ENCODE measurements around the gene AAK1.

AAK1 gene

DNA sequence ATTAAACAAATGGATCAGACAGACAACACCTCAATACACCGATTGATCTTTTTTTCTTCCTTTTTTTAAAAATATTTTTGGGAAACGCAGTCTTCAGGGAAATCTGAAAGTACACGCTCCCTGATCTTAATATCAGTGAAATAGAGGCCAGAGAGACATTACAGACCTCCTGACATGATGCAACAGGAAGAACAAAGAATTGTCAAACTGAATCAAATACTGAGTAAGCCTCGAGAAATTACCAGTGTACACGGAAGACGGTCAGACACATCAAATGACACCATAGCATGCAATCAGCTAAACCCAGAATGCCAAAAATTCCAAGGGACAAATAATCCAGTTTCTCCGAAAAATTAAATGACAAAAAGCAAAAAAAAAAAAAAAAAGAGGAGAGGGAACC lies 126.1 kb downstream of the AAK1 start:
- ATAC-seq, result no peak
- Mint-ChIP-seq H3K9me3 (no peaks in the 10 kb centered on the region), H3K4me1 (no peaks in the 10 kb centered on the region), H3K27ac (no peak overlapping the region), H3K27me3 (no peaks in the 10 kb centered on the region), H3K36me3 (ENCODE audit: low read depth) (peaks cover 43% of the 10 kb centered on the region), H3K4me3 (no peak overlapping the region)
- DNase-seq, result no peak

DNA sequence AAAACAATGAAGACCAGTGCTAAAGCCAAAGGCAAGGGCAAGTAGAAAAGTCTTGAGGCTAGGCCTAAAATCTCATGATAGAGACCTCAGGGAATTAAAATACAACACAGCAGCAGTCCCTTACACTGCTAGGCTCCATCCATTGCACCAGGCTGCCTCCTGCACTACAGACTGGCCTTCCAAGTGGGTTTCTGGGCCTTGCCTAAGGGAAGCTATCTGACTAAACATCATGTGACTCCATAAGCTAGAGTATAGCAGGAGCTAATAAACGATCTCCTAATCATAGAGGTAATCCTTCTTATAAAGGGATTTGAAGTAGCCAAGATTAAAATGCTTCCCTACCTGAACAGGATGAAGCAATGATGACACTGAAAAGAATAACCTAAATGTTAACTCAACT lies 128.7 kb downstream of the AAK1 start:
- H3K4me3 Mint-ChIP-seq, result no peak overlapping the region
- peaks cover 2% of the 10 kb centered on the region for H3K4me1 Mint-ChIP-seq
- no peak for ATAC-seq
- H3K27ac Mint-ChIP-seq, result peak overlapping the region; percentile 21
- DNase-seq, result no peak
- H3K9me3 Mint-ChIP-seq, result no peaks in the 10 kb centered on the region
- no peaks in the 10 kb centered on the region for H3K27me3 Mint-ChIP-seq
- peaks cover 65% of the 10 kb centered on the region for H3K36me3 Mint-ChIP-seq (ENCODE audit: low read depth)

DNA sequence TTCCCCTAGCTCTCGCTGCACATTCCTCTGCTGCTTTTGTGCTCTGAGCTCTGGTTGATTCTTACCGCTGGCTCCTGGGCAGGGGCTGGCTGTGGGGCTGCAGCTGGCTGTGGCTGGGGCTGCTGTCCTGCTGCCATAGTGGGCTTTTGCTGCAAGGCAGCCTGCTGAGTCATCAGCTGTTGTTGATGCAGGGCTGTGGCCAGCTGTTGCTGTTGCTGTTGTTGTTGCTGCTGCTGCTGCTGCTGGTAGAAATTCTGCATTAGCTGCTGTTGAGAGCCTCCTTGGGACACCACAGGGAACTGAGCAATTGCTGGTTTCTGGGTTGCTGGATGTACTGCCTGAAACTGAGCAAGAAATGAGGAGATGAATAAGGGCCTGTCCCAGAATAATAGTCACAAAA lies 129.1 kb downstream of the AAK1 start:
- H3K9me3 Mint-ChIP-seq, result no peaks in the 10 kb centered on the region
- no peaks in the 10 kb centered on the region for H3K27me3 Mint-ChIP-seq
- ATAC-seq (no peak), DNase-seq (no peak)
- no peak overlapping the region for H3K4me3 Mint-ChIP-seq
- peaks cover 68% of the 10 kb centered on the region for H3K36me3 Mint-ChIP-seq (ENCODE audit: low read depth)
- H3K4me1 Mint-ChIP-seq, result peaks cover 2% of the 10 kb centered on the region
- H3K27ac Mint-ChIP-seq, result peak overlapping the region; percentile 21

DNA sequence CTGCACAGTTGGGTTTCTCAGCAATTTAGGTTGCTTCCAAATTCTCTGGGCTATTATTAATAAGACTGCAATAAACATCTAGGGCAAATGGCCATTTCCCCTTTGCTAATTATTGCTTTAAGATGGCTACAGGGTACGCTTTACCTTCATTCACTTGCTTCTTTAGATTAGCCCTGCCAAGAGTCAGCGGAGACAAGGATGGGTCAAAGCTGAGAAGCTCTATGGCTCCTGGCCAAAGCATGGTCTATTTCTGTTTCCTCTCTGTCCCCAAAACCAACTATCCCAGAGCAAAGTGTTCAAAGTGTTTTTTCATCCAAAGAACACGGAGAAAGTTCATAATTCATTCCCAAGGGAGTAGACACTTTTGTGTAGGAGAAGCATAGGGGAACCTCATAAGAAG lies 131.1 kb downstream of the AAK1 start:
- Mint-ChIP-seq H3K36me3 (ENCODE audit: low read depth) (peaks cover 73% of the 10 kb centered on the region), H3K4me1 (peaks cover 22% of the 10 kb centered on the region), H3K9me3 (no peaks in the 10 kb centered on the region), H3K27me3 (no peaks in the 10 kb centered on the region), H3K27ac (no peak overlapping the region), H3K4me3 (no peak overlapping the region)
- no peak for DNase-seq
- ATAC-seq, result no peak

DNA sequence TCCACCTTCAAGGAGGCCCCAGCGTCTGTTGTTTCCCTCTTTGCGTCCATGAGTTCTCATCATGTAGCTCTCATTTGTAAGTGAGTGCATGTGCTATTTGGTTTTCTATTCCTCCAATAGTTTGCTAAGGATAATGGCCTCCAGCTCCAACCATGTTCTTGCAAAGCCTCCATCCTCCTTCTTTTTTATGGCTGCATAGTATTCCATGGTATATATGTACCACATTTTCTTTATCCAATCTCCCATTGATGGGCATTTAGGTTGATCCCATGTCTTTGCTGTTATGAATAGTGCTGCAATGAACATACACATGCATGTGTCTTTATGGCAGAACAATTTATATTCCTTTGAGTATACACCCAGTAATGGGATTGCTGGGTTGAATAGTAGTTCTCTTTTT lies 133.3 kb downstream of the AAK1 start:
- peaks cover 38% of the 10 kb centered on the region for H3K4me1 Mint-ChIP-seq
- H3K36me3 Mint-ChIP-seq (ENCODE audit: low read depth), result peaks cover 79% of the 10 kb centered on the region
- H3K27me3 Mint-ChIP-seq, result no peaks in the 10 kb centered on the region
- no peaks in the 10 kb centered on the region for H3K9me3 Mint-ChIP-seq
- ATAC-seq, result no peak
- no peak overlapping the region for H3K4me3 Mint-ChIP-seq
- no peak for DNase-seq
- H3K27ac Mint-ChIP-seq, result no peak overlapping the region

DNA sequence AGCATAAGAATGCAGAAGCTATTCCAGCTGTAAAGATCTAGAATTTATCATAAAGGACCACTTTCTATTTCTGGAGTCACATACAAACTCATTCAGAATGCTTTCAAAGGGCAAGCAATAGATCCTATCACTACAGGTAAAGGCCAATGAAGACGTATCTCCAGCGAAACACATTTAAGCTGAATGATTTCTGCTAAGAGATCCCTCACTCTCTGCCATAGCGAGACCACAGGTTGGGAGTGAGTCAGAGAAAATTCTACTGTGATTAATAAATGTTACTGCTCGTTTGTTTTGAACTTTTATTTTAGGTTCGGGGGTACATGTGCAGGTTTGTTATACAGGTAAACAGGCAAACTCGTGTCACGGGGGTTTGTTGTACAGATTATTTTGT lies 133.8 kb downstream of the AAK1 start:
- ATAC-seq, result peak; percentile 49
- Mint-ChIP-seq H3K9me3 (no peaks in the 10 kb centered on the region), H3K4me1 (peaks cover 38% of the 10 kb centered on the region), H3K27ac (peak overlapping the region; percentile 15), H3K27me3 (no peaks in the 10 kb centered on the region), H3K36me3 (ENCODE audit: low read depth) (peaks cover 79% of the 10 kb centered on the region), H3K4me3 (no peak overlapping the region)
- no peak for DNase-seq

DNA sequence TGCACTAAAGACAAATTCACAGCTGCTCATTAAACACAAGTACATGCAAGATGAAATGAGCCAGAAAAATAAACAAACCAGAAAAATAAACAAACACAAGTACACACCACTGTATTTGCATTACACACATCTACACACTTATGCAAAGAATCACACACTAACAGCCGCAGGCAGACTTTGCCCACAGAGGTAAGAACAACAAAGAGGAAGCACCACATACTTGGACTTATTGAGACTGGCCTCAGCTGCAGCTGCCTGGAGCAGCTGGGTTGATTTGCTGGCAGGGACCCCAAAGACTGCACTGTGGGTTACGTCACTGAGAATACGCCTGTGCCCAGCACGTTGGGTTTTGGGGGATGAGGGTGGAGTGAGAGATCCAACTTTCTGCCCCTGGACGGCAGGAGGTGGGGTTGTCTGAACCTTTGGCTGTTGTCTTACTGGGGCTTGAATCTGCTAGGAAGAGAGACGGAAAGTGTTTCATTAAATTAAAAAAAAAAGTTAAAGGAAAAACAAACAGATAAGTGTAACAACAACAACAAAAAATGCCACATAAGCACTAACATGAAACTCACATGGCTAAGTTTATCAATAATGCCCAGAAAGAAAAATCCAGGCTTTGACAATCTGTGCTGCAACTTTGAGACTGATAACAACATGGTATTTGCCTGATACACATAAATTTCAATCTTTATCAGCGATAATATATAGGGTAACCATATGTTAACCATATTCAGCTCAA lies 134.4 kb downstream of the AAK1 start:
- ATAC-seq, result no peak
- Mint-ChIP-seq H3K27ac (peak overlapping the region; percentile 92), H3K36me3 (ENCODE audit: low read depth) (peaks cover 77% of the 10 kb centered on the region), H3K4me3 (no peak overlapping the region), H3K27me3 (no peaks in the 10 kb centered on the region), H3K4me1 (peaks cover 38% of the 10 kb centered on the region), H3K9me3 (no peaks in the 10 kb centered on the region)
- DNase-seq, result no peak

DNA sequence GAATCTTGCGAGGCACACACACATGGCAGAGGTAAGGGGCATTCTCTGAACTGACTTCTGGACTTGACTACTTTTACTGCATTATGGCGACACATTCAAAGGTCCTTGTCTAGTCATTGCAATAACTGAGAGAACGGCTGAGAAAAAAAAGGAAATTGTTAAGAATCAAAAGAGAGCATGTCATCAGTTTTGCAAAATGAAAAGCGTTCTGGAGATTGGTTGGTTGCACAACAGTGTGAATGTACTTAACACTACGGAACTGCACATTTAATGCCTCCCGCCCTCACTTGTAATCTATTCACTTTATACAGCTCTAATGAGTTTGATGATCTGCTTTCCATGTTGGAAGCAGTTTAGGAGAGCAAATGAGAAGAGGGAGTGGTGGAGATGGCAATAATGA lies 137.8 kb downstream of the AAK1 start:
- Mint-ChIP-seq H3K4me3 (no peak overlapping the region), H3K27me3 (no peaks in the 10 kb centered on the region), H3K27ac (peak overlapping the region; percentile 40), H3K36me3 (ENCODE audit: low read depth) (peaks cover 52% of the 10 kb centered on the region), H3K9me3 (no peaks in the 10 kb centered on the region), H3K4me1 (peaks cover 47% of the 10 kb centered on the region)
- no peak for ATAC-seq
- DNase-seq, result no peak

DNA sequence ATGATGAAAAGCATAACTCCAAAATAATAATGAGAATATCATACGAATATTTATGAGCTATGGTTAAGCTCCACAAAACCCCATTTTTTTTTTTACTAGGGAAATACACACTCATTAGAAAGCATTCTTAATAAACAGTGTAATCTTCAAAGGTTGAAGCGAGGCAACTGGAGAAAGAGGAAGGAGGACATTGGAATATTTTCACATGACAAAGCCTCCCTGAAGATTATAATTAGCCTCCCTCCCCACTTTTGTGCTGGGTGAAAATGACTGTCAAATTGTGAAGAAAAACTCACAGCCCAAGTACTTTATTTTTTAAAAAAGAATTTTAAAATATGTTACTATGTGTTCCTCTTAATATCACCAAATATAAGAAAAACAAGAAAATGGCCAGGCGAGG lies 142.2 kb downstream of the AAK1 start:
- ATAC-seq, result no peak
- H3K36me3 Mint-ChIP-seq (ENCODE audit: low read depth), result peaks cover 27% of the 10 kb centered on the region
- H3K9me3 Mint-ChIP-seq, result no peaks in the 10 kb centered on the region
- H3K4me3 Mint-ChIP-seq, result no peak overlapping the region
- no peak overlapping the region for H3K27ac Mint-ChIP-seq
- H3K27me3 Mint-ChIP-seq, result no peaks in the 10 kb centered on the region
- H3K4me1 Mint-ChIP-seq, result peaks cover 40% of the 10 kb centered on the region
- DNase-seq, result no peak

DNA sequence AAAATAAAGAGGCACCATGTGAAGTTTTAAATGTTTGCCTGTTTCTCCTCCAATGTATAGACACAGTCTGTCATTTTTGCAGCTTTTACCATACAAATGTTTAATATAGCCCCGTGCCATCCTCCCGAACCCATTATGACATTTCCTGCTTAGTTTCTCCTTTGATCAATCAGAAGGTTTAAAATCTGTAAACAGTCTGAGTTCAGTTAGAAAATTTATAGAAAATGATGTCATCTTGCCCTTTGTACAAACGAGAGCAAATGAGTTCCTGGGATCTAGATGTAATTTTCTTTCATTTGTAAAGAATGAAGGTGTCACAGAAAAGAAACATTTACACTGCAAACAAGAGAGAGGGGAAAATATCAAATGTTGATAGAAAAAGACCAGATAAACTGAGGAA lies 143.6 kb downstream of the AAK1 start:
- no peaks in the 10 kb centered on the region for H3K9me3 Mint-ChIP-seq
- H3K4me3 Mint-ChIP-seq, result peak overlapping the region; percentile 34
- no peaks in the 10 kb centered on the region for H3K27me3 Mint-ChIP-seq
- H3K36me3 Mint-ChIP-seq (ENCODE audit: low read depth), result peaks cover 20% of the 10 kb centered on the region
- DNase-seq (no peak), ATAC-seq (peak; percentile 39)
- peaks cover 35% of the 10 kb centered on the region for H3K4me1 Mint-ChIP-seq
- H3K27ac Mint-ChIP-seq, result peak overlapping the region; percentile 86

DNA sequence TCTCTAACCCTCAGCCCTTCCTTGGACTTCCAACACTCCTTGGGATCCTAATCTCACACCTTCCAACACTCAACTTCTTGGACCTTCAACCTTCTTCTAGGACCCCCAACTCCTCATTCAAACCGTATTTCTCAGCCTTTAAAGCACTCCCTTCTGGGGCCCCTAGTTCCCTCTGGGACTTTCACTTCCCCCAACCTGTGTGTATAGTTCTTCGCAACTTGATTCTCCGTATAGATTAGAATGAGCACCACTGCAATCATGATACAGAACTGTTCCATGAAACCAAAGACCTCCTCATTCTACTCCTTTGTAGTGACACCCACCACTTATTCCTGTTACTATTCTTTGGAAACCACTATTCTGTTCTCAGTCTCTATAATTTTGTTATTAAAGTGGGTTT lies 144.3 kb downstream of the AAK1 start:
- Mint-ChIP-seq H3K27ac (peak overlapping the region; percentile 86), H3K4me3 (peak overlapping the region; percentile 43), H3K9me3 (no peaks in the 10 kb centered on the region), H3K36me3 (ENCODE audit: low read depth) (peaks cover 17% of the 10 kb centered on the region), H3K27me3 (no peaks in the 10 kb centered on the region), H3K4me1 (peaks cover 35% of the 10 kb centered on the region)
- DNase-seq, result no peak
- peak; percentile 74 for ATAC-seq

DNA sequence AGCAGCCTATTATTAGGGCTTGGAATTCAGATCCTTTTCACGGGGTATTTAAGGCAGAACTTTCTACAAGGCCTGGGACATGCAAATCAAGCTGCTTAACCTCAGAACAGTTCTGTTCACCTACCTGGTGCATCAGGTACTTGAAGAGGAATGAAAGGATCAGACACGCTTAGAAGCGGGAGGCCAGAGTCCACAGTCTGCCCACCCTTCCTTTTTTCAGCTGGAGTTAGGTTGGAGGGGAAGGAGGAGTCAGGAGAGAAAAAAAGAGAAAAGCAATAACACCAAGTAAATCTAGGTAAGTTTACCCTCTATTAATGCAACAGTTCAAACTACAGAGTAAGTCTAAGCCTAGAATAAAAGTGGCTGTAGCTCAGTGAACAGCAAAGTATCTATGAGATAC lies 147.7 kb downstream of the AAK1 start:
- Mint-ChIP-seq H3K4me3 (no peak overlapping the region), H3K27me3 (no peaks in the 10 kb centered on the region), H3K9me3 (no peaks in the 10 kb centered on the region), H3K4me1 (peaks cover 47% of the 10 kb centered on the region), H3K36me3 (ENCODE audit: low read depth) (peaks cover 17% of the 10 kb centered on the region), H3K27ac (no peak overlapping the region)
- DNase-seq (no peak), ATAC-seq (no peak)

DNA sequence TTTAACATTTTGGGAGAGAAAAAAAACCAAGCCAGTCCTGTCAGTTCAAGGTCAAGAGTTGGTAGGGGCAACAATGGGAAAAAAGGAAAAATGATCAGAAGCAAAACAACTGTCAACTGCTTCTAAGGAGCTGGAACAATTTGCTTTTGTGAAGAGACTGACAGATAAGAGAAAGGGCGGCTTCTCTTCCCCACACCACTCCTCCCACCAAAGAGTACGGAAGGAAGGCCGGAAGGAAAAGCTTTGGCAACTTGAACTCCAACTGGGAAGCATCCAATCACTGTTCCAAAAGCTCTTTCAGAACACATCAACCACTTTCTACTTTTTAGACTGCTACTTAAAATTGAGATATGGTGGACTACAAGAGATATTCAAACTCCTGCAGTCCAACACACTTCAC lies 148.5 kb downstream of the AAK1 start:
- H3K4me3 Mint-ChIP-seq, result no peak overlapping the region
- peaks cover 48% of the 10 kb centered on the region for H3K4me1 Mint-ChIP-seq
- peaks cover 19% of the 10 kb centered on the region for H3K36me3 Mint-ChIP-seq (ENCODE audit: low read depth)
- no peak for ATAC-seq
- no peaks in the 10 kb centered on the region for H3K27me3 Mint-ChIP-seq
- H3K9me3 Mint-ChIP-seq, result no peaks in the 10 kb centered on the region
- no peak overlapping the region for H3K27ac Mint-ChIP-seq
- no peak for DNase-seq

DNA sequence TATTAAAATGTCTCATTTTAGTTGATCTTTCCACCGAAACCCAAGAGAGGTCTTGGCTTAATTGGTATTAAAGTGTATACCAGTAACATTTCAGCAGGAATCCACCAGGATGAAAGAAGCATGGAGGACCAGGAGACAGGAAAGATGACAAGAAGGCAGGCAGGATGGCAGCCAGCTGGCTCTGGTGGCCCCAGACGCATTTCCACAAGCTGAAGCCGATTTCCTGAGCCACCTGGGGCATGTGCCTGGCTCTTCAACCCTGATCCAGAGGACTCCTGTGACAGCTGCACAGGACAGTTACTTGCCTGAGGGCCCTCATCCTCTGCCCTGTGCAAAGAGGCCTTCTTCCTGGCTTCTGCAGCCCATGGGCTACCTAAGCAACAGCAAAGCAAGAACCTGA lies 149.4 kb downstream of the AAK1 start:
- Mint-ChIP-seq H3K36me3 (ENCODE audit: low read depth) (peaks cover 21% of the 10 kb centered on the region), H3K9me3 (no peaks in the 10 kb centered on the region), H3K27ac (no peak overlapping the region), H3K27me3 (no peaks in the 10 kb centered on the region), H3K4me3 (no peak overlapping the region), H3K4me1 (peaks cover 45% of the 10 kb centered on the region)
- ATAC-seq, result no peak
- no peak for DNase-seq

DNA sequence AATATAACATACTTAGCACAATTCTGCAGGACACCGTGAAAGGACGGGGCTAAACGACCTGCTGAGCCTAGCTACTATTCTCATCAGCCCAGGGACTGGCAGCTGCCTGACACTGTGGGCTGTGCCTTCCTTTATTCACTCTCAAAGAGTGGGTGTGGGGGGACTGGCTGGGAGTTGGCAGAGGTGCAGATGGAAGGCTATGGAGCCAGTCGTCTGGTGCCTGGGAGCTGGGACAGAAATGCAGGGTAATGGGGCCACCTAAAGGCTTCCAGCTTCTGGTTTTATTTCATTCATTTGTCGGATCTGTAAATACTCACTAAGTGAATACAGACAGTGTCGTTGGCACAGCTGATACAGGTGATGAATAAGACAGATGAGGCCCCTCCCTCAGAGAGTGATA lies 150.3 kb downstream of the AAK1 start:
- Mint-ChIP-seq H3K27ac (no peak overlapping the region), H3K4me1 (peaks cover 39% of the 10 kb centered on the region), H3K36me3 (ENCODE audit: low read depth) (peaks cover 22% of the 10 kb centered on the region), H3K9me3 (no peaks in the 10 kb centered on the region), H3K4me3 (no peak overlapping the region), H3K27me3 (no peaks in the 10 kb centered on the region)
- DNase-seq (no peak), ATAC-seq (no peak)

DNA sequence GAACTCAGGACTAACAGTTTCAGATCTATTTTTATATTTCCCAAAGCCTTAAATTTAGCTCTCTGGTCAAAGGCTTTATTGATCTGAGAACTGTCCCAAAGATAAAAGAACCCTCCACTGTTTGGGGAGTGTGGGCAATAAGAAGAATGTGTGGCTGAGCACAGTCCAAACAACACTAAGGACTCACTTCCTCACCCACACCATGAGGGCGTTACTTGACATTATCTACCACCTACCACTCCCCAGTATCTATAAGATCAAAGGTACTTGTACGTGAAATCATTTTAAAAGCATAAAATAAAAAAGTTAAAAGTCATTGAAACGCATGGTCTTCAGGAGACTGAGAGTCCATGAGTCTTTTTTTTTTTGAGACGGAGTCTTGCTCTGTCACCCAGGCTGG lies 151.7 kb downstream of the AAK1 start:
- no peaks in the 10 kb centered on the region for H3K27me3 Mint-ChIP-seq
- peaks cover 19% of the 10 kb centered on the region for H3K36me3 Mint-ChIP-seq (ENCODE audit: low read depth)
- H3K4me3 Mint-ChIP-seq, result no peak overlapping the region
- H3K9me3 Mint-ChIP-seq, result no peaks in the 10 kb centered on the region
- DNase-seq, result no peak
- ATAC-seq, result peak; percentile 70
- peak overlapping the region; percentile 37 for H3K27ac Mint-ChIP-seq
- H3K4me1 Mint-ChIP-seq, result peaks cover 35% of the 10 kb centered on the region

All from activated naive CD8-positive, alpha-beta T cell treated with anti-CD3 and anti-CD28 coated beads, Interleukin-2, amount 50 U/mL, for 24 hours (primary cell).